ENCODE data around the gene DNA2. TPM values are rescaled to one million over a fixed set of nuclear protein-coding genes. Genes with fewer than 3 reads are reported as not detected.

The DNA2 gene, protein sequence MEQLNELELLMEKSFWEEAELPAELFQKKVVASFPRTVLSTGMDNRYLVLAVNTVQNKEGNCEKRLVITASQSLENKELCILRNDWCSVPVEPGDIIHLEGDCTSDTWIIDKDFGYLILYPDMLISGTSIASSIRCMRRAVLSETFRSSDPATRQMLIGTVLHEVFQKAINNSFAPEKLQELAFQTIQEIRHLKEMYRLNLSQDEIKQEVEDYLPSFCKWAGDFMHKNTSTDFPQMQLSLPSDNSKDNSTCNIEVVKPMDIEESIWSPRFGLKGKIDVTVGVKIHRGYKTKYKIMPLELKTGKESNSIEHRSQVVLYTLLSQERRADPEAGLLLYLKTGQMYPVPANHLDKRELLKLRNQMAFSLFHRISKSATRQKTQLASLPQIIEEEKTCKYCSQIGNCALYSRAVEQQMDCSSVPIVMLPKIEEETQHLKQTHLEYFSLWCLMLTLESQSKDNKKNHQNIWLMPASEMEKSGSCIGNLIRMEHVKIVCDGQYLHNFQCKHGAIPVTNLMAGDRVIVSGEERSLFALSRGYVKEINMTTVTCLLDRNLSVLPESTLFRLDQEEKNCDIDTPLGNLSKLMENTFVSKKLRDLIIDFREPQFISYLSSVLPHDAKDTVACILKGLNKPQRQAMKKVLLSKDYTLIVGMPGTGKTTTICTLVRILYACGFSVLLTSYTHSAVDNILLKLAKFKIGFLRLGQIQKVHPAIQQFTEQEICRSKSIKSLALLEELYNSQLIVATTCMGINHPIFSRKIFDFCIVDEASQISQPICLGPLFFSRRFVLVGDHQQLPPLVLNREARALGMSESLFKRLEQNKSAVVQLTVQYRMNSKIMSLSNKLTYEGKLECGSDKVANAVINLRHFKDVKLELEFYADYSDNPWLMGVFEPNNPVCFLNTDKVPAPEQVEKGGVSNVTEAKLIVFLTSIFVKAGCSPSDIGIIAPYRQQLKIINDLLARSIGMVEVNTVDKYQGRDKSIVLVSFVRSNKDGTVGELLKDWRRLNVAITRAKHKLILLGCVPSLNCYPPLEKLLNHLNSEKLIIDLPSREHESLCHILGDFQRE
- total RNA-seq, result 2.8 and 19.0 TPM in 2 replicates

DNA sequence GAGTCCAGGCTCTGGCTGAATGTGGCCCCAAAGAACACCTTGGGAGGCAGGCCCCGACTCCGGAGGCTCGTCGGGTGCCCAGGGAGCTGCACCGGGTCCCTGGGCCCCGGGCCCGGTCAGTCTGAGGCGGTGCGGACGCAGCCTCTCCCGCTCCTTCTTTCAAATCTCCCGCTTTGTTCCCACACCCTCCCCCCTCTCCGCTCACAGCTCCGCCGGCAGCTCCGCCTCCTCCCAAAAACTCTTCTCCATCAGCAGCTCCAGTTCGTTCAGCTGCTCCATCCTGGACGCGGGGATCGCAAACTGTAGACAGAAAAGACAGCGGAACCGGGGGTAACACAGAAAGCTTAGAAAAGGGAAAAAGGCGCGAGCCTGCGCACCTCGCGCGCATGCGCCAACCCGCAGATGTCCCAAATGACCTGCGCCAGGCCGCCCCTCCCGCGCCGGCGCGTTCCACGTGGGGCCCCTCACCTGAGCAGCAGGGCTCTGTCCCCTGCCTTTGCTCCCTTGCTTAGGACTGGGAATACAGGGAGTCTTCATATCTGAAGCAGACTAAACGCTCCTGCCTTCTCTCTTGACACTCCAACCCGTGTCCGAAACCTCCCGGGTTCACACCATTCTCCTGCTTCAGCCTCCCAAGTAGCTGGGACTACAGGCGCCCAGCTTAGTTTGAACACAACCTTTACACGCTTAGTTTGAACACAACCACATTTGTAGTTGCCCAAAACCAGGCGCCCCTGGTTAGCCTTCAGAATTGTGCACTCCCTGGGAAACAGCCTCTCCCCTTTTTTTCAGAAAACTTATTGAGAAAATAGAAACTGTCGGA lies at the start of gene DNA2:
TSS of gene DNA2 (minus strand) at position 388 of the 823 bp plus-strand sequence. CDS start at position 279, 109 bp downstream.

DNA sequence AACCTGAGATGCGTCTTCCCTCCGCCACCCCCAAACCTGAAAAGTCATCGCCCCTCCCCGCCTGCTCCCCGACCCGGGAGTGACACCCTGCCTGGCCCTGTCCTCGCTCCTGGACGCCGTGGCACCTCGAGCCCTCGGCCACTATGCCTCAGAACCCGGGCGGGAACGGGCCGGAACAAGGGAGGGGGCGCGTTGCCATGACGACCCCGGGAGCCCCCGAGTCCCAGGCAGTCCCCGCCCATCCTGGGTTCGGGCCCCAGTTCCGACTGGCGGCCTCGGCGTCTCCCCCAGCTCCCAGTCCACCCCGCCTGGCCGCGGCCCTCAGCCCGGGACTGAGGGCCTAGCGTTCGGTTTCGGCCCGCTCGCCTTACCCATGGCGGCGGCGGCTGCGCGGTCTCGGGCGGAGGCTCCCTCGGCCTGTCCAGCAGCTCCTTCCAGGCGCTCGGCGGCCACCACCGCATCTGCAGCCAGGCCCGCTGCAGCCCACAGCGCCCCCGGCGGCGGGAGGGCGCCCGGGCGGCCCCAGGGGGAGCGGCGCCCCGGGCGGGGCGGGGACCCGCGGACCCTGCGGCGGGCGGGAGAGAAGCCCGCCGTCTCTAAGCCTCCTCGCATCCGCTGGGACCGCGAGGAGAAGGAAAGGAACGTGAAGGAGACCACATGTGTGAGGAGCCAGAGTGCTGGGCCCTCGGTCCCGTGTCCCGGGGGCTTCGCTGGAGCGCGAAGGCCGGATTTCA lies 64.8 kb downstream of the DNA2 start, which contains the start of gene RUFY2:
TSS of gene RUFY2 (minus strand) at position 463 of the 734 bp plus-strand sequence. CDS start at position 375, 88 bp downstream.

Small RNA genes within 50 kb of the gene (small RNA-seq; reads per million reads assigned to genes)
- gene RF00019 (ENCODE audit: low replicate concordance), result not detected
- gene RNA5SP319 (ENCODE audit: low replicate concordance), result not detected

Other genes with a start within 250 kb of the DNA2 start
- gene ATOH7, start 239.9 kb downstream of the DNA2 start, total RNA-seq, result not detected in 2 replicates
- gene HNRNPH3, start 139.9 kb downstream of the DNA2 start, total RNA-seq, result 14.7 and 20.8 TPM in 2 replicates
- gene PBLD, start 139.0 kb downstream of the DNA2 start, total RNA-seq, result 4.2 and 4.9 TPM in 2 replicates
- gene RUFY2, start 64.7 kb downstream of the DNA2 start, total RNA-seq, result 16.4 and 27.2 TPM in 2 replicates
- 7.4 and 24.3 TPM in 2 replicates for gene SLC25A16, start 55.5 kb upstream of the DNA2 start, total RNA-seq
- gene TET1, start 88.4 kb upstream of the DNA2 start, total RNA-seq, result 7.3 and 8.1 TPM in 2 replicates
- gene CCAR1, start 249.3 kb upstream of the DNA2 start, total RNA-seq, result 40.5 and 71.2 TPM in 2 replicates